ENCODE results near the gene MYL9. TPM values are rescaled to one million over a fixed set of nuclear protein-coding genes. Genes with fewer than 3 reads are reported as not detected.

The MYL9 gene
- total and polyA plus RNA-seq, 2 donors (not counting 3 experiments of a cell fraction or from before 2014, with no cell fraction given), result 41.7 to 116 TPM

GRCh38 chr20:36548006-36548315, 6.6 kb downstream of the MYL9 start:
- BruUV-seq (replicated peaks), result no TSS peak
- Histone ChIP-seq H3K27ac (ENCODE audit: insufficient read depth, low read depth, low read length) (no peak overlapping the region), H3K9ac (replicated peaks; ENCODE audit: extremely low read depth, insufficient read depth, low read length) (no peak overlapping the region), H4K20me1 (replicated peaks; ENCODE audit: control insufficient read depth, extremely low read depth, insufficient read depth, low read length) (no peaks in the 10 kb centered on the region), H3K36me3 (ENCODE audit: control insufficient read depth in 2 of 2, extremely low read depth in 1 of 2, insufficient read depth in 2 of 2, low read length in 2 of 2) (peaks cover 0 to 5% of the 10 kb centered on the region in 2 experiments), H3K79me2 (ENCODE audit: control insufficient read depth, insufficient read depth, low read length) (no peaks in the 10 kb centered on the region), H3K9me3 (replicated peaks; ENCODE audit: control insufficient read depth, insufficient read depth, low read length) (no peaks in the 10 kb centered on the region), H3K9me1 (replicated peaks; ENCODE audit: control insufficient read depth, extremely low read depth, insufficient read depth, low read length) (no peaks in the 10 kb centered on the region), H3K27me3 (ENCODE audit: control insufficient read depth in 2 of 2, insufficient read depth in 2 of 2, low read length in 2 of 2) (no peaks in the 10 kb centered on the region), H3K4me3 (replicated peaks in 1 of 3; ENCODE audit: insufficient read depth in 1 of 3, low read depth in 1 of 3, low read length in 3 of 3) (no peak overlapping the region), H3K4me2 (ENCODE audit: insufficient read depth, low read length) (no peak overlapping the region), H3K4me1 (ENCODE audit: control insufficient read depth, extremely low read depth, insufficient read depth, low read length) (peaks cover 8% of the 10 kb centered on the region), H2AFZ (ENCODE audit: low read depth, low read length) (no peak overlapping the region)
- dilution Hi-C loops (cut with MboI; ENCODE audit: extremely low pct_ligation_motif_present, low sequenced_read_pairs) (no loop called here), intact Hi-C loops (cut with micrococcal nuclease) (no loop called here)
- DNase-seq (ENCODE audit: low read depth, low spot score), result no peak
- no peak for FAIRE-seq
- ChIA-PET CTCF (interaction anchor here (1.3 kb wide), 1 partner anchor 42 kb away, joined by 3 read pairs; no protein-coding TSS in a partner anchor), POLR2A (no interaction called here)
- TF ChIP-seq MYC (IDR thresholded peaks at IDR 0.05; ENCODE audit: low read depth, low read length) (no peak), POLR2A (IDR thresholded peaks at IDR 0.05; ENCODE audit: low read depth, low read length) (no peak), FOS (IDR thresholded peaks at IDR 0.05; ENCODE audit: borderline replicate concordance, insufficient read depth, low read length) (no peak), POLR2AphosphoS5 (IDR thresholded peaks at IDR 0.05; ENCODE audit: insufficient read depth, low read depth, low read length) (no peak), CTCF (IDR thresholded peaks at IDR 0.05; ENCODE audit: extremely low read depth in 1 of 2, insufficient read depth in 1 of 2, low read depth in 1 of 2, low read length in 2 of 2) (peak in 1 of 2 donors; percentile 26)
